ENCODE data around the gene ADH4. TPM values are rescaled to one million over a fixed set of nuclear protein-coding genes. Genes with fewer than 3 reads are reported as not detected.

Gene ADH4
- total RNA-seq, 4 donors from 2014 or later, result 0.55 to 1.1 TPM; not detected in 2

- H3K36me3 ChIP-seq, result no peaks in the 10 kb centered on the region
- H3K4me3 ChIP-seq, result no peak overlapping the region
- no peak for DNase-seq
- WGBS, 2 donors (ENCODE audit: low coverage in 1 of 2), result 59 to 86% methylated on average over 1 of the region's 6 CpGs
- no peaks in the 10 kb centered on the region for H3K9me3 ChIP-seq
- no peak for TF ChIP-seq EP300 (IDR thresholded peaks at IDR 0.05; ENCODE audit: low read depth)
- TF ChIP-seq POLR2A (IDR thresholded peaks at IDR 0.05), result no peak
- no peak for TF ChIP-seq POLR2AphosphoS5 (IDR thresholded peaks at IDR 0.05)
- TF ChIP-seq, protein P1, sequence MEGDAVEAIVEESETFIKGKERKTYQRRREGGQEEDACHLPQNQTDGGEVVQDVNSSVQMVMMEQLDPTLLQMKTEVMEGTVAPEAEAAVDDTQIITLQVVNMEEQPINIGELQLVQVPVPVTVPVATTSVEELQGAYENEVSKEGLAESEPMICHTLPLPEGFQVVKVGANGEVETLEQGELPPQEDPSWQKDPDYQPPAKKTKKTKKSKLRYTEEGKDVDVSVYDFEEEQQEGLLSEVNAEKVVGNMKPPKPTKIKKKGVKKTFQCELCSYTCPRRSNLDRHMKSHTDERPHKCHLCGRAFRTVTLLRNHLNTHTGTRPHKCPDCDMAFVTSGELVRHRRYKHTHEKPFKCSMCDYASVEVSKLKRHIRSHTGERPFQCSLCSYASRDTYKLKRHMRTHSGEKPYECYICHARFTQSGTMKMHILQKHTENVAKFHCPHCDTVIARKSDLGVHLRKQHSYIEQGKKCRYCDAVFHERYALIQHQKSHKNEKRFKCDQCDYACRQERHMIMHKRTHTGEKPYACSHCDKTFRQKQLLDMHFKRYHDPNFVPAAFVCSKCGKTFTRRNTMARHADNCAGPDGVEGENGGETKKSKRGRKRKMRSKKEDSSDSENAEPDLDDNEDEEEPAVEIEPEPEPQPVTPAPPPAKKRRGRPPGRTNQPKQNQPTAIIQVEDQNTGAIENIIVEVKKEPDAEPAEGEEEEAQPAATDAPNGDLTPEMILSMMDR (IDR thresholded peaks at IDR 0.05), result no peak
- intact Hi-C loops (cut with DNase I; ENCODE audit: low total_unique reads), result no loop called here
- H3K27ac ChIP-seq, result peak overlapping the region in 2 of 4 donors; percentile 33 to 57
- no peaks in the 10 kb centered on the region for H3K27me3 ChIP-seq
- peaks cover 0 to 17% (median 3%) of the 10 kb centered on the region in 4 donors for H3K4me1 ChIP-seq
- in situ Hi-C loops (cut with MboI; ENCODE audit: low pct_ligation_motif_present in 1 of 4, low pct_unique_long_range_greater_than_20kb in 1 of 4, low sequenced_read_pairs in 3 of 4), result no loop called here
These were observed 5.4 kb upstream of the ADH4 start for GRCh38 chr4:99149426-99150019.

DNA sequence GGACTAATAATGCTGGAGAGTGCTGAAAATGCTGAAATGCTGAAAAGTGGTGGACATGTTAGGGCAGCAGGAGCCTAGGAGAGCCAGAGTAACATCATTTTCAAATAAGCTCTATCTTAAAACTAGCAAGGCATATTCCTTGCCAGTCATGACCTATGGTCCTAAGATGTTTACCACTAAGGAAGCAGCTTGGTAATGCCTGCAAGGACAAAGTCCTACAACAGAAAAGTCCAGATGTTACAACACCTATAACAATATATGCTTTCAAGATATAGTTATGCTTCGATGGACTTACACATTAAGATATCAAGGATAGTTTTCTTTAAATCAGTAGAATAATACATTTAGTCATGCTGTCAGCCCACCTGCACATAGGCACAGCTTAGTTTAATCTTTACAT is 4.5 kb upstream of the ADH4 start:
- no peak for DNase-seq
- H3K9me3 ChIP-seq, result no peaks in the 10 kb centered on the region
- H3K27ac ChIP-seq, result peak overlapping the region; percentile 46 to 71 (median 66)
- H3K36me3 ChIP-seq, result no peaks in the 10 kb centered on the region
- TF ChIP-seq POLR2A (IDR thresholded peaks at IDR 0.05), result no peak
- TF ChIP-seq EP300 (IDR thresholded peaks at IDR 0.05; ENCODE audit: low read depth), result peak; percentile 53
- 53 to 80% methylated on average over 1 of the region's 1 CpG for WGBS, 2 donors (ENCODE audit: low coverage in 1 of 2)
- H3K4me1 ChIP-seq, result peaks cover 0 to 17% (median 9%) of the 10 kb centered on the region in 4 donors
- in situ Hi-C loops (cut with MboI; ENCODE audit: low pct_ligation_motif_present in 1 of 4, low pct_unique_long_range_greater_than_20kb in 1 of 4, low sequenced_read_pairs in 3 of 4) (no loop called here), intact Hi-C loops (cut with DNase I; ENCODE audit: low total_unique reads) (no loop called here)
- no peak overlapping the region for H3K4me3 ChIP-seq
- no peaks in the 10 kb centered on the region for H3K27me3 ChIP-seq

- 70 to 71% methylated on average over 1 of the region's 1 CpG for WGBS, 2 donors (ENCODE audit: low coverage in 1 of 2)
- in situ Hi-C loops (cut with MboI; ENCODE audit: low pct_ligation_motif_present in 1 of 4, low pct_unique_long_range_greater_than_20kb in 1 of 4, low sequenced_read_pairs in 3 of 4) (no loop called here), intact Hi-C loops (cut with DNase I; ENCODE audit: low total_unique reads) (no loop called here)
- Histone ChIP-seq H3K27ac (peak overlapping the region in 1 of 4 donors; percentile 35), H3K4me3 (no peak overlapping the region), H3K36me3 (no peaks in the 10 kb centered on the region), H3K4me1 (peaks cover 0 to 19% (median 9%) of the 10 kb centered on the region in 4 donors), H3K9me3 (no peaks in the 10 kb centered on the region), H3K27me3 (no peaks in the 10 kb centered on the region)
- DNase-seq, result no peak
- TF ChIP-seq POLR2A (IDR thresholded peaks at IDR 0.05) (no peak), EP300 (IDR thresholded peaks at IDR 0.05; ENCODE audit: low read depth) (no peak), POLR2AphosphoS5 (IDR thresholded peaks at IDR 0.05) (no peak)
- TF ChIP-seq, protein P1 (IDR thresholded peaks at IDR 0.05), result no peak
These were observed 490 bp upstream of the ADH4 start for GRCh38 chr4:99144587-99144986.

GRCh38 chr4:99136329-99136728 is 7.8 kb downstream of the ADH4 start:
- Histone ChIP-seq H3K9me3 (no peaks in the 10 kb centered on the region), H3K27ac (no peak overlapping the region), H3K4me1 (peaks cover 0 to 5% (median 0%) of the 10 kb centered on the region in 4 donors), H3K36me3 (no peaks in the 10 kb centered on the region), H3K4me3 (no peak overlapping the region), H3K27me3 (no peaks in the 10 kb centered on the region)
- no peak for DNase-seq
- TF ChIP-seq EP300 (IDR thresholded peaks at IDR 0.05; ENCODE audit: low read depth) (no peak), POLR2AphosphoS5 (IDR thresholded peaks at IDR 0.05) (no peak), POLR2A (IDR thresholded peaks at IDR 0.05) (no peak)
- TF ChIP-seq, protein P1 (IDR thresholded peaks at IDR 0.05), result no peak
- intact Hi-C loops (cut with DNase I; ENCODE audit: low total_unique reads), result no loop called here
- in situ Hi-C loops (cut with MboI; ENCODE audit: low pct_ligation_motif_present in 1 of 4, low pct_unique_long_range_greater_than_20kb in 1 of 4, low sequenced_read_pairs in 3 of 4), result no loop called here
